ENCODE measurements around the gene ZC3H12C. TPM values are rescaled to one million over a fixed set of nuclear protein-coding genes. Genes with fewer than 3 reads are reported as not detected.

Gene ZC3H12C
- polyA plus RNA-seq, 1 donor from 2014 or later: not detected

DNA sequence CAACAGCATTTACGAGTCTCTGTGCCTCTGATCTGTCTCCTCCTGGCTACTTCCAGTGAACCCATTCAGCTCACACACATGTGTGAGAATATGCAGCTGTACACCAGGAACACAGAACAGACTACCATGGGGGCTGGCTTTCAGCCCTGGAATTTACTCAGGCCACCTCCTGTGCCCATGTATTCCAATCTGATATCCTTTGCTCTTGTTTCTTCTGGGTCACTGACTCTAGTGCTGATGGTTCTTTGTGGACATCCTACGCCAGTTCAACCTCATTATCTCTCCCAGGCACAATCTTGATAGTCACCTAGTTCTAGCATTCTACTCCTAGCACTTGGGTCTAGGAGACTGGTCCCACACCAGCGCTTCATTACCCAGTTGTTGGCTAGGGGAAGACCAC is 23.0 kb upstream of the ZC3H12C start:
- Mint-ChIP-seq H3K27me3 (peaks cover 21% of the 10 kb centered on the region), H3K36me3 (no peaks in the 10 kb centered on the region), H3K27ac (no peak overlapping the region), H3K9me3 (peaks cover 0 to 2% (median 1%) of the 10 kb centered on the region in 3 donors), H3K4me1 (no peaks in the 10 kb centered on the region), H3K4me3 (no peak overlapping the region)

DNA sequence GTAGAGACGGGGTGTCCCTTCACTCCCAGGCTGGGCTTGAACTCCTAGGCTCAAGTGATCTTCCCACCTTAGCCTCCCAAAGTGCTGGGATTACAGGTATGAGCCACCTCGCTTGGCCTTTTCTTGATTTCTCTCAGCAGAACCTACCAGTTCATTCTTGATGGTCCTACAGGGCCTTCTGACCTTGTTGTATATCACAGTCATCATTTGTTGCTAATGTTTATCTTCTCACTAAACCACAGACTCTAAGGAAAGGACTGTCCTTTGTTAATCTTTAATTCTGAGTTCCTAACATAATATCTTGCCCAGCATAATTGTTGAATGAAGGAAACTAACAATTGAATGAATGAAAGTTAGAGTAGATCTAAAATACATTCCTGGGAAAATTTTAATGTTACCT is 22.0 kb upstream of the ZC3H12C start:
- no peaks in the 10 kb centered on the region for H3K4me1 Mint-ChIP-seq
- peaks cover 24% of the 10 kb centered on the region for H3K27me3 Mint-ChIP-seq
- peaks cover 0 to 2% (median 1%) of the 10 kb centered on the region in 3 donors for H3K9me3 Mint-ChIP-seq
- H3K4me3 Mint-ChIP-seq: no peak overlapping the region
- H3K27ac Mint-ChIP-seq: no peak overlapping the region
- no peaks in the 10 kb centered on the region for H3K36me3 Mint-ChIP-seq

DNA sequence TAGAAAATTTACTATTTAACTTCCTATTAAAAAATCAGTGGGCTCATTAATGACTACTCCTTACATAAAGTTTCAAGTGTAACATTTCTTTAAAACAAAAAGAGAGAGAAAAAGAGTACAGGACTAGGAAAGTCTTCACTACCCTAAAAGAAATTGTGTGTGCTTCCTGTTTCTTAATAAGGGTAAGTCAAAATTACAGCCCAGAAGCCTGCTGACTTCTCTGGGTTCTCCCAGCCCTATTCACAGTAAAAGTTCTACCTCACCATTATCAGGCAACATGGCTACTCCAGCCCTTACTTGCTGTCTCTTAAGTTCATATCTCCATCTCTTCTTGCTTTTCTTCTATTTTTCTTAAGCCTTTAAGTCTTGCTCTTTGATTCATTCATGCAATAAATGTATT is 20.3 kb upstream of the ZC3H12C start:
- Mint-ChIP-seq H3K27me3 (peaks cover 26% of the 10 kb centered on the region), H3K36me3 (no peaks in the 10 kb centered on the region), H3K27ac (no peak overlapping the region), H3K4me1 (no peaks in the 10 kb centered on the region), H3K9me3 (peaks cover 0 to 2% (median 1%) of the 10 kb centered on the region in 3 donors), H3K4me3 (no peak overlapping the region)

DNA sequence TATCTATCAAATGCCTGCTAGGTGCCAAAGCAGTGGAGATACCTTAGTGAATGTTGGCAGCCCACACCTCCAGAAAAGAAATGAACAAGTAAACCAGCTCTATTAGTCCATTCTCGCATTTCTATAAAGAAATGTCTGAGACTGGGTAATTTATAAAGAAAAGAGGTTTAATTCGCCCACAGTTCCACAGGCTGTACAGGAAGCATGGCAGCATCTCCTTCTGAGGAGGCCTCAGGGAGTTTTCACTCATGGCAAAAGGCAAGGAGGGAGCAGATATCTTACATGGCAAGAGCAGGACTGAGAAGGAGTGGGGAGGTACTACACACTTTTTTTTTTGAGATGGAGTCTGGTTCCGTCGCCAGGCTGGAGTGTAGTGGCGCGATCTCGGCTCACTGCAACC is 18.7 kb upstream of the ZC3H12C start:
- no peaks in the 10 kb centered on the region for H3K4me1 Mint-ChIP-seq
- H3K27me3 Mint-ChIP-seq: peaks cover 26% of the 10 kb centered on the region
- no peak overlapping the region for H3K4me3 Mint-ChIP-seq
- H3K36me3 Mint-ChIP-seq: no peaks in the 10 kb centered on the region
- peaks cover 0 to 2% (median 1%) of the 10 kb centered on the region in 3 donors for H3K9me3 Mint-ChIP-seq
- no peak overlapping the region for H3K27ac Mint-ChIP-seq

DNA sequence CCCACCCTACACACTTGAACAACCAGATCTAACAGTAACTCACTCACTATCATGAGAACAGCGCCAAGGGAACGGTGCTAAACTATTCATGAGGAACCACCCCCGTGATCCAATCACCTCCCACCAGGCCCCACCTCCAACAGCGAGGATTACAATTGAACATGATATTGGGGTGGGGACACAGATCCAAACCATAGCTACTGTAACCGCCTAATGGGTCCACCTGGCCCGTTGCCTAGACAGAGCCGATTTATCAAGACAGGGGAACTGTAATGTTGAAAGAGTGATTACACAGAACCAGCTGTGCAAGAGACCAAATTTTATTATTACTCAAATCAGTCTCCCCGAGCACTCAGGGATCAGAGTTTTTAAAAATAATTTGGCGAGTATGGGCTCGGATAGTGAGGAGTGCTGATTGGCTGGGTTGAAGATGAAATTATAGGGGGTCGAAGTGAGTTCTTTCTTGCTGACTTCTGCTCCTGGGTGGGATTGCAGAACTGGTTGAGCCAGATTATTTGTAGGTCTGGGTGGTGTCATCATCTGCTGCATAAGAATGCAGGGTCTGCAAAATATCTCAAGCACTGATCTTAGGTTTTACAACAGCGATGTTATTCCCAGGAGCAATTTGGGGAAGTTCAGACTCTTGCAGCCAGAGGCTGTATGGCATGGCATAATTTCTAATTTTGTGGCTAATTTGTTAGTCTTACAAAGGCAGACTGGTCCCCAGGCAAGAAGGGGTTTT is 17.9 kb upstream of the ZC3H12C start:
- Mint-ChIP-seq H3K4me1 (no peaks in the 10 kb centered on the region), H3K9me3 (peaks cover 0 to 2% (median 1%) of the 10 kb centered on the region in 3 donors), H3K27me3 (peaks cover 26% of the 10 kb centered on the region), H3K27ac (no peak overlapping the region), H3K4me3 (no peak overlapping the region), H3K36me3 (no peaks in the 10 kb centered on the region)

DNA sequence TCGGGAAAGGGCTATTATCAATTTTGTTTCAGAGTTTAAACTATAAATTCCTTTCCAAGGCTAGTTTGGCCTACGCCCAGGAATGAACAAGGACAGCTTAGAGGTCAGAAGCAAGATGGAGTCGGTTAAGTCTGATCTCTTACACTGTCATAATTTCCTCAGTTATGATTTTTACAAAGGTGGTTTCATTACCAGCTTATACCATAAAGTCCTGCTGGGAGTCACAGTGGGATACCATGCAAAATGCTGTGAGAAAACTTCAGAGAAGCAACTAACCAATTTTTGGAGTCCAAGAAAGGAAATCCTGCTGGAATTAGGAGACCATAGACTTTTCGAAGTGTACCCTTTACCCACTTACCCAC is 17.4 kb upstream of the ZC3H12C start:
- H3K9me3 Mint-ChIP-seq: peaks cover 0 to 2% (median 1%) of the 10 kb centered on the region in 3 donors
- no peaks in the 10 kb centered on the region for H3K36me3 Mint-ChIP-seq
- no peaks in the 10 kb centered on the region for H3K4me1 Mint-ChIP-seq
- no peak overlapping the region for H3K27ac Mint-ChIP-seq
- peaks cover 26% of the 10 kb centered on the region for H3K27me3 Mint-ChIP-seq
- H3K4me3 Mint-ChIP-seq: no peak overlapping the region

DNA sequence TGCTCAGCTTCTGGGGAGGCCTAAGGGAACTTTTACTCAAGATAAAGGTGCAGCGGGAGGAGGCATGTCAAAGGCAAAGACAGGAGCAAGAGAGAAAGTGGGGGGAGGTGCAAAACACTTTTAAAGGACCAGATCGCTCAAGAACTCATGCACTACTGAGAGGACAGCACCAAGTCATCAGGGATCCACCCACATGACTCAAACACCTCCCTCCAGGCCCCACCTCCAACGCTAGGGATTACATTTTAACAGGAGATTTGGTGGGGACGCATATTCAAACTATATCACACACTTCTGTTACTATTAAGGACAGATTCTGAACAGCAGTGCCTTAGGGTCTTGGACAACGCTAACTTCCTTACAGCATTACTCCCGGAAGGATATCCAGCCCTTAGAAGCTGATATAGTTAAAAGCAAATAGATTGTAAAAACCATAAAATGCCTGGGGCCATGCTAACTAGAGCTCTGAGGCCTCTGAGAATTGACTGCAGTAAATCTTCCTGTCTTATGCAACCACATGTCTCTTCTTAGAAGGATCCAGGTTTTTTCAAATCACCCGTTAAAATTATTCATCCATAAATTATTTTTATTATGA is 16.7 kb upstream of the ZC3H12C start:
- peaks cover 0 to 2% (median 1%) of the 10 kb centered on the region in 3 donors for H3K9me3 Mint-ChIP-seq
- no peaks in the 10 kb centered on the region for H3K4me1 Mint-ChIP-seq
- no peaks in the 10 kb centered on the region for H3K36me3 Mint-ChIP-seq
- H3K27me3 Mint-ChIP-seq: peaks cover 25% of the 10 kb centered on the region
- no peak overlapping the region for H3K27ac Mint-ChIP-seq
- no peak overlapping the region for H3K4me3 Mint-ChIP-seq

DNA sequence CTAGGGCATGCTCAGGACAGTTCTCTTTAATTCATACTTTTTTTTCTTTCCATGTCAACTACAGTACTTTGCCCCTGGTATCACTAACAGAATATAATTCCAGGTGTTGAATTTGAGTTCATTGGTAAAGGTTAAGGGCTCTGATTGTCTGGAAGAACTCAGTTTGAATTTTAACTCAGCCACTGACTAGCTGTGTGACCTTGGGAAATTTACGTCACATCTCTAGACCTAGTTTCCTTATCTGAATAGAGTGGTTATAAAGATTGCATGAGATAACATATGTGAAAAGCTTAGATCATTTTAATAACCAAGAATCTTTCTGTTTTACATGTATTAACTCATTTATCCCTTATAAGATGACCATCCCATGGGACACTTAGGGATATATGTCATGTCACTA is 15.8 kb upstream of the ZC3H12C start:
- H3K4me3 Mint-ChIP-seq: no peak overlapping the region
- no peaks in the 10 kb centered on the region for H3K36me3 Mint-ChIP-seq
- no peaks in the 10 kb centered on the region for H3K4me1 Mint-ChIP-seq
- peaks cover 20% of the 10 kb centered on the region for H3K27me3 Mint-ChIP-seq
- H3K27ac Mint-ChIP-seq: no peak overlapping the region
- peaks cover 0 to 2% (median 1%) of the 10 kb centered on the region in 3 donors for H3K9me3 Mint-ChIP-seq

DNA sequence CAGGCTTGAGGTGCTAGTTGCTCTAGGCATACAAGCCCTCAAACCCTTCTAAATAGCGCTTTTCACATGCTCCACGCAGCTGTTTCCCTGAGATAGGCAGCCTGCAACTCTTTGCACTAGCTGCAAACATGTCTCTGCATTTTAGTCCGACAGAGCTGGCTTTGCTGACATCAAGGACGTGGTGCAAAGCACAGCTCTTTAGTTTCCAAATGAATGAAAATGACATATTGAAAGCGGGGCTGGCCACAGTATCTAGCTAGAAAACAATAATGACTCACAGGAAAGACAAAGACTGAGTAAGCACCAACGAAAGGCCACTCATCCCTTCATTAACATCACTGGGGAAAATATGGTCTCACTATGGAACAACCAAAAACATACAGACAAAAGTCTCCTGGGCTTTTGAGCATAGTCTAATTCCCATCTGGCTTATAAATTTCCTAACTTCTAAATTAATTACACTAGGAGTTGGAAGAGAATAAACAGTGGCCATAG is 15.3 kb upstream of the ZC3H12C start:
- H3K4me3 Mint-ChIP-seq: no peak overlapping the region
- H3K9me3 Mint-ChIP-seq: peaks cover 0 to 2% (median 1%) of the 10 kb centered on the region in 3 donors
- no peak overlapping the region for H3K27ac Mint-ChIP-seq
- H3K27me3 Mint-ChIP-seq: peaks cover 20% of the 10 kb centered on the region
- H3K36me3 Mint-ChIP-seq: no peaks in the 10 kb centered on the region
- H3K4me1 Mint-ChIP-seq: no peaks in the 10 kb centered on the region

DNA sequence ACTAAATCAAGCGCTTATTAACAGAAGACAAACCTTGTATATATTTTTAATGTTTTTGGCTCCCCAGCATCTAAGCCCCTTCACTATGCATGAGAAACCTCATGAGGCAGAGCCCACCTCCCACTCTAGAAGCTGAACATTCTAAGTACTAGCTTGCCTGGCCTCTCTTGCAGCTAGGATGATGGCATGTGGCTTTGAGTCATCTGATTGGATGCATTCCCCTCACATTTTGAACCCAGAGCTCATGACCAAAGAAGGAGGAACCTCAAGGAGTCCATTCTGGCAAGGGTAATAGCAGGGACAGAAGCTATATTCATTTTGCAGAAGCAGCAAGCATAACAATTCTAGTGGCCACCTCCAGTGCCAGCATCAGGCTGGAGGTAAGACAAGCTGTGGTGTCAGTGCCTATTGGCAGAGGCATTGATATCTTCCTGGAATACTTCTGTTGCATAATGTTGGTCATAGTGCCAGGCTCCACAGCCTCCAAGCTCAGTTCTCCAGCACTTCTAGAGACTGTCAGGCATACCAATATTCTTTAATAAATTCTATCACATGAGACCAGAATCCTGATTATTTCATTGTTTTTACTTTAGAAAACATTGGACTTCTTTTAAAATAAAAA is 14.2 kb upstream of the ZC3H12C start:
- no peaks in the 10 kb centered on the region for H3K36me3 Mint-ChIP-seq
- H3K4me1 Mint-ChIP-seq: no peaks in the 10 kb centered on the region
- no peak overlapping the region for H3K4me3 Mint-ChIP-seq
- H3K27me3 Mint-ChIP-seq: peaks cover 15% of the 10 kb centered on the region
- no peak overlapping the region for H3K27ac Mint-ChIP-seq
- peaks cover 0 to 2% (median 1%) of the 10 kb centered on the region in 3 donors for H3K9me3 Mint-ChIP-seq

DNA sequence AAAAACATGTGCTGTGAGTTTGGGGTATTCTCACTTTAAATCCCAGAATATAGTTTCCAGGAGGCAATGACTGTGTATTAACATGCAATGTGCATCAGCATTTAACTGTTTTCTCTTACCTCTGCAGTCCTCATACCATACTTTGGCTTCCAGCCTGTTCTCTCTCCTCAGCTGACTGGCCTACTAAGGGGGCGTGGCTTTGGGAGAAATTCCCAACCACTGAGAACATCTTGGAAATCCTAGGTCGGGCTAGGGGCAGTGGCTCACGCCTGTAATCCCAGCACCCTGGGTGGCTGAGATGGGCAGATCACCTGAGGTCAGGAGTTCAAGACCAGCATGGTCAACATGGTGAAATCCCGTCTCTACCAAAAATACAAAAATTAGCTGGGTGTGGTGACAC is 13.5 kb upstream of the ZC3H12C start:
- Mint-ChIP-seq H3K27ac (no peak overlapping the region), H3K4me1 (no peaks in the 10 kb centered on the region), H3K9me3 (peaks cover 0 to 2% (median 1%) of the 10 kb centered on the region in 3 donors), H3K36me3 (peaks cover 2% of the 10 kb centered on the region), H3K4me3 (no peak overlapping the region), H3K27me3 (peaks cover 14% of the 10 kb centered on the region)

DNA sequence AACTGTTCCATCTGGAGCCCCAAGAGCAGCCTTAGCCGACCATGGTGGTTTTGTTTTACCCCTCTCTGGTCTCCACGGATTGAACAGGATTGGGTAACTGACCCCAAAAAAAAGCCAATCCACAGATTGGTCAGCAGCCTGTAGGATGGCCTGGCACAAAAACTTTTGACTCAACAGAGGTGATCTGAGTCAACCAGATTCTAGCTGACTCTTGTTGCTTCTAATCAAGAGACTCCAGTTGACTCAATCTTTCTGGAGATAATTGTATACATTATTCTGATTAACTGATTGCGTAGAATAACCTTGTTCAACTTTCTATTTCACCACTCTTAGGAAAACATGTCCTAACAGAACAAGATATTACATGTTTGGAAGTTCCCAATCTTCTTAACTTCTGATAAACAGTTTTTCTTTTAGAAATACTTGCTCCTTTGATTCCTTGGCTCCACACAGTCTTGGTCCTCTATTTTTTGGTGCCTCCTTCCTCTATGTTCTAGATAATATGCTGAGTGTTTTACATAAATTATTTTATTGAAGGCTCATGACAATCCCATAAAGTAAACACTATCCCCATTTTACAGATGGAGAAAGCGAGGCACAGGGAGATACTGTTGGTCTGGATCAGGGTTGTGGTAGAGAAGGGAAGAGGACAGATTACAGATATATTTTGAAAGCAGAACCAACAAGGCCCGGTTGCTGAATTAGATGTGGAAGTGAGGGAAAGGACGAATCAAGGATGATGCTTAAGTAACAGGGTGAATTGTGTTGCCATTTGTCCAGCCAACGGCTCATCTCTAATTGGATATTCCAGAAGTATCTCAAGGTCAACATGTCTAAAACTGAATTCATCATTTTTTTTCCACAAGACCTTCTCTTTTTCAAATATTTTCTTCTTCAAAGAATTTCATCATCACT is 11.5 kb upstream of the ZC3H12C start:
- peak overlapping the region in 1 of 4 donors; percentile 56 for H3K4me3 Mint-ChIP-seq
- H3K27ac Mint-ChIP-seq: no peak overlapping the region
- no peaks in the 10 kb centered on the region for H3K9me3 Mint-ChIP-seq
- no peaks in the 10 kb centered on the region for H3K4me1 Mint-ChIP-seq
- H3K36me3 Mint-ChIP-seq: peaks cover 2% of the 10 kb centered on the region
- peaks cover 5% of the 10 kb centered on the region for H3K27me3 Mint-ChIP-seq

DNA sequence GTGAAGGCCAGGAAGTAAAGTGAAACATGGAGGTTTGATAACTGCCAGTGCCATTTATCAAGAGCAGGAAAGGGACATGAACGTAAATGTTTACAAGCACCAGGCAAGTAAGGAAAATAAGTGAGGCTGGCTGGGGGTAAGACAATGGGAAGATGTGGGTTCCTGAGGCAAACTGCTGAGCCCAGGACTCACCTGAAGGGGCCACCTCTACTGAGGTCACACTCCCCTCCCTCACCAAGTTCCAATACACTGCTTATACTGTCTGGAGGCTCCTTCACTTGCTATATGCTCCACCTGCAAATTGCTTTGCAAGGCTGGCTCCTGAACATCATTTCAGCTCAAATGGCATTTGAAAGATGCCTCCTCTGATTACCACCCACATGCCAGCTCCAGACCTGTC is 10.3 kb upstream of the ZC3H12C start:
- Mint-ChIP-seq H3K4me1 (no peaks in the 10 kb centered on the region), H3K27me3 (peaks cover 9% of the 10 kb centered on the region), H3K27ac (no peak overlapping the region), H3K36me3 (peaks cover 2% of the 10 kb centered on the region), H3K4me3 (no peak overlapping the region), H3K9me3 (no peaks in the 10 kb centered on the region)

DNA sequence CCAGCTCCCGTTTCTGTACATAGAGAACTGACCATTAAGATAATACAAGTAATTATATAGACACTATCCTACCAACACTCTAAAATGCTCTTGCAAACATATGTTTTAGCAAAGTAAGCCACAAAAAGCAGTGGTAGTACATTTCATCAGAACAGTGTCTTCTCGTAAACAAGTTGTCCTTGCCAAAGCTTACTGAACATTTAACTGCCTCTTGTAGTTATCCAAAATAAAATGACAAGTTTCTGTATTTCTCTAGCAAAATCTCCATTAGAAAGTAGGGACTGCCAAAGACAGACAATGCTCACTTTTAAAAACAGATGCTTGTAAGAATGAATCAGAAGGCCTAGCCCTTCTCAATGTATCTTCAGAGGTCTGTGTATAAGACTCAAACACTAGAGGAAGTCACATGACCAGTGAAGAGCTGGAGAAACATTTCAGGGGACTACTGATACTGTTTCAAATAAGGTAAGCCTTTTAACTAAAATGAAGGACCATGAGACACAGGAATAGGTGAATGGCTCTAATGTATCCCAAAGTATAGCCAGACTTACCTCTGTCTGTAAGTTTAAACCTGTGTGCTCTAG is 7.8 kb upstream of the ZC3H12C start:
- no peak overlapping the region for H3K4me3 Mint-ChIP-seq
- no peaks in the 10 kb centered on the region for H3K9me3 Mint-ChIP-seq
- H3K27me3 Mint-ChIP-seq: peaks cover 10% of the 10 kb centered on the region
- peaks cover 2% of the 10 kb centered on the region for H3K36me3 Mint-ChIP-seq
- H3K27ac Mint-ChIP-seq: no peak overlapping the region
- H3K4me1 Mint-ChIP-seq: no peaks in the 10 kb centered on the region

Data from IgD-negative memory B cell (primary cell).